ENCODE data around the gene INHBB. TPM values are rescaled to one million over a fixed set of nuclear protein-coding genes. Genes with fewer than 3 reads are reported as not detected.

INHBB gene
- total RNA-seq, 2 experiments from 2014 or later, result not detected

DNA sequence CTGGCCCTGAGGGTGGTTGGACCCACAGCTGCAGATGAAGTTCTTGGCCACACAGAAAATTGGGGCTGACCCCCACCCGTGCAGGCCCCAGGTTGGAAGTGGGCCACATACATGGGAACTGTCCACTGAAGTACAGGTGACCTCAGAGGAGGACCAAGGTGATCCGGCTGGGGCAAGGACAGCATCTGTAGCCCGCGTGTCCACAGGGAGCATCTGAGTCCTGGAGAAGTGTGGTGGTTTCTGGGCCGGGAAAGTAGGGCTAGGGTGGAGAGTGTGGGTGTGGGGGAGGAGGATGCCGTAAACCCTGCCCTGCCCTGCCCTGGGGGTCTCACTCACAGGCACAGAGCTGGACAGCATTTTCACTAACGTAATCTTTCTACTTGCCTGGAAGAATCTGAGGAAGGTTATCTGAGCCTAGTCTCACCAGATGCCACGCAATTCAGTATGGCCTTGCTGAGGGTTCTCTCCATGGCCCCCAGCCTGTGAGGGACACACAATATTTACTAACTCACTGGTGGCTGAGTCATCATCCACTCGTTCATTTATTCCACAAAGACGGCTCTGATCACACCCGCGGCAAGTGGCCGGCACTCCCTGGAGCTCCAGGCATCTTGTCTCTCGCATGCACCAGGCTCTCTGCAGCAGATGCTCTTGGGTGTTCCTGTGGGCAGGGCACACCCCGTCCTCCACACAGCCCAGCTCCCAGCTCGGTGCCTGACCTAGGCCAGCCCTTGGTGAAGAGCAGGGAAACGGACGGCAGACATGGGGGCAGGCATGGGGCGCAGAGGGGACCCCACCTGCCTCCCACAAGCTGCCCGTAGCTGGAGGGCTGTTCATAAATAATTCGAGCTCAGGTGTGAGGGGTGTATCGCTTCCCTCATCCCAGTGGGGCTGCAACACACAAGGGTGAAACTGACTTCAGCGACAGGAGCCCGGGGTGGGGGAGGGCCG lies 51.2 kb downstream of the INHBB start:
- Mint-ChIP-seq H3K27me3 (no peaks in the 10 kb centered on the region), H3K9me3 (ENCODE audit: low read depth) (no peaks in the 10 kb centered on the region), H3K4me1 (no peaks in the 10 kb centered on the region), H3K4me3 (no peak overlapping the region), H3K36me3 (no peaks in the 10 kb centered on the region), H3K27ac (no peak overlapping the region)
- CTCF ChIA-PET, result no interaction called here
- DNase-seq (no peak), ATAC-seq (no peak)

- Mint-ChIP-seq H3K4me3 (no peak overlapping the region), H3K36me3 (no peaks in the 10 kb centered on the region), H3K27ac (no peak overlapping the region), H3K27me3 (no peaks in the 10 kb centered on the region), H3K9me3 (ENCODE audit: low read depth) (no peaks in the 10 kb centered on the region), H3K4me1 (no peaks in the 10 kb centered on the region)
- no peak for ATAC-seq
- CTCF ChIA-PET, result no interaction called here
- DNase-seq, result no peak
Measured at GRCh38 chr2:120398051-120398995, 52.4 kb downstream of the INHBB start.

GRCh38 chr2:120398996-120399888 lies 53.3 kb downstream of the INHBB start:
- Mint-ChIP-seq H3K9me3 (ENCODE audit: low read depth) (no peaks in the 10 kb centered on the region), H3K27ac (no peak overlapping the region), H3K4me1 (no peaks in the 10 kb centered on the region), H3K4me3 (no peak overlapping the region), H3K36me3 (no peaks in the 10 kb centered on the region), H3K27me3 (no peaks in the 10 kb centered on the region)
- CTCF ChIA-PET, result no interaction called here
- DNase-seq (no peak), ATAC-seq (no peak)

DNA sequence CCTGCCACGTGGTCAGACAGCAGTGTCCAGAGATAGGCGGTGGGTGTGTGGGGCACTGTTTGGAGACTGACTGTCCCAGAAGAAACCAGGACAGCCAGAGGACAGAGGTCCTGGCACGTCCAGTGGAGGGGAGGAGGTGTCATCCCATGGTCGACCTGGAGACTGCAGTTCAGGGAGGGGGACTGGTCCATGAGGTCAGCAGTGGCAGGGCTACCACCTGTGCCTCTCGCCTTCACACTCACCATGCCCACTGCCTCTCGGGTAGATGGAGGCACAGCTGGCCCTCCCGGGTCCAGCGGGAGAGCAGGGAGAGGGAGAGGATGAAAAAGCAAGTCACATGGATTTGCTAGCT lies 53.9 kb downstream of the INHBB start:
- H3K4me3 Mint-ChIP-seq, result no peak overlapping the region
- no peaks in the 10 kb centered on the region for H3K4me1 Mint-ChIP-seq
- CTCF ChIA-PET, result no interaction called here
- no peaks in the 10 kb centered on the region for H3K36me3 Mint-ChIP-seq
- no peak for ATAC-seq
- H3K9me3 Mint-ChIP-seq (ENCODE audit: low read depth), result no peaks in the 10 kb centered on the region
- no peaks in the 10 kb centered on the region for H3K27me3 Mint-ChIP-seq
- H3K27ac Mint-ChIP-seq, result no peak overlapping the region
- no peak for DNase-seq

- ATAC-seq, result no peak
- Mint-ChIP-seq H3K4me3 (no peak overlapping the region), H3K4me1 (no peaks in the 10 kb centered on the region), H3K27me3 (no peaks in the 10 kb centered on the region), H3K9me3 (ENCODE audit: low read depth) (no peaks in the 10 kb centered on the region), H3K36me3 (no peaks in the 10 kb centered on the region), H3K27ac (no peak overlapping the region)
- CTCF ChIA-PET, result no interaction called here
- DNase-seq, result no peak
Measured at GRCh38 chr2:120400551-120400950, 54.6 kb downstream of the INHBB start.

Other genes starting within 250 kb of the INHBB start
- gene TMEM185B, start 122.7 kb upstream of the INHBB start, total RNA-seq, result 10 to 100 TPM; 20.3 to 21.4 TPM
- 10 to 100 TPM; 36.7 to 41.8 TPM for gene RALB, start 93.3 kb upstream of the INHBB start, total RNA-seq

Data from activated CD8-positive, alpha-beta memory T cell treated with anti-CD3 and anti-CD28 coated beads, Interleukin-2, amount 10 ng/mL, durations not matched to agents 7 days and 5 days (primary cell).